Activated CD4-positive, alpha-beta T cell treated with anti-CD3 and anti-CD28 coated beads, Interleukin-2, amount 50 U/mL, for 16 hours (primary cell): ENCODE measurements around the gene SGO1.
A peak's percentile ranks its signal among the peaks of the same experiment; 100 is the strongest.
"Not testable (repeated sequence)": the region's sequence is repeated elsewhere in the genome, so short reads cannot be mapped to it uniquely, and the experiment has no call there.

Experiments used
- DNase-seq: peaks from one replicate; pipeline ENCODE4 v3.0.0-alpha.2; 2020

The SGO1 gene

GRCh38 chr3:20185679-20186599 lies at the start of gene SGO1:
Gene SGO1 (minus strand): TSS chr3:20186206. CDS start chr3:20184027, 2,179 bp downstream.
- DNase-seq: peak; percentile 99

DNA sequence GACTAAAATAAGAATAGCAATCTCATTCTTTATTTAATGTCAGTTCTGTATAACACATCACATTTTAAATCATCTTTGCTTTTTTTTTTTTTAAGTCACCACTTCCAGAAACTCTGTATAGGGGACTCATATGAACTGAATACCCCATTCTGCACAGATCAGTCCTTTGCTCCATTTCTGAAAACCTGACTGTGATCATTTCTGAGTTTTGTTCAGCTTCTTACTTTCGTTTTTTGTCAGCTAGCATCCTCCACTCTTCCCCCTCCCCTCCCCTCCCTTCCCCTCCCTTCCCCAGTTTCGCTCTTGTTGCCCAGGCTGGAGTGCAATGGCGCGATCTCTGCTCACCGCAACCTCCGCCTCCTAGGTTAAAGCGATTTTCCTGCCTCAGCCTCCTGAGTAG lies 49.8 kb upstream of the SGO1 start:
- peak; percentile 46 for DNase-seq

DNA sequence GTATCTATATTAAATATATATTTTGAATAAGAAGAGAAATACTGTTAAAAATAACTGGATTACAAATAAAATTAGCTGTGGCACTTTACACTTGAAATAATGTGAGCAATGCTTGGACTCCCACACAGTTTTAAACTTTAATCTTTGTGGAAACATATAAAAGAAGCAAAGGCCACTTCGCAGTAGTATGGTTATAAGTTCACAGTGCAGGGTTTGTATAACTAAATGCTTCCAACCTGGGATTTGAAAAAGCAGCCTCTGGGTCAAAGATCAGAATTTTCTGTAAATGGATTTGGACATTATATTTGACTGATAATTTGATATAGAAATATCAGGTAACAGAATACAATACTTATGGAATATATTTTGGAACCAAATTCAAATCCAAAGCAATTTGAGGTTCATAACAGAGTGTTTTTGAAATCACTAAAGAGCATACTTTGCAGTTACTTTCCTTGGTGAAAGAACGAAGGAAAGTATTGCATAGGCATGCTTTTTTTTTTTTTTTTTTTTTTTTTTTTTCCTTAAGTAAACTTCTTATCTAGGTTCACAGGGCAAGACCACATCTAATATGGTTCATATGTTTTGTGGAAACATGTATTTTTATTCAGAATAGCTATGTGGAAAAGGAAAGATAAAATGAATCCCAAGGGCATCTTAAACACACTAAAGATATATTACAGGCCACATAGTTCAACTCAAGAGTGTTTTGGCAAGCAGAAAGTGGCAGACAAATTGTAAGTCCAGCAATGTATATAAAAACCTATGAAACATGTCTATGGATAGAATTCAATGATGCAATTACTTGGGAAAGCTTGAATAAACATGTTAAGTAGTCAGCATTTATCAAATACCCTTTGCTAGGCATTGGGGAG lies 47.1 kb upstream of the SGO1 start:
- DNase-seq: no peak

DNA sequence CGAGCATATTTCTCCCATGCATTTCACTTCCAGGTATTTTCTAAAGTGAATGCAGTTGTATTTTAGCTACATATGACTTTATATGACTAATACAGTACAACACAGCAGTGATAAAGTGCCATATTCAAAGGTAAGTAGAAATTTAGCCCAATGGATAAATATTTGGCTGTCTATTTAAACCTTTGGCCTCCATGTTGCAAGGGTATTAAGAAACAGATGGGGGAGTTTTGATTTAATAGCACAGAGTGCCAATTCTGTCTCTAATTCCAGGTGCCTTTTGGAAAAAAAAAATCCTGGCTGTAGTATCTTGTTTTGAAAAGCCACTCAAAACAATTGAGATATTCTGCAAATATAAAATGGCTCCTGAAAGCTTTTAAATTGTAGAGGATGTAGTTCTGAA lies 44.9 kb upstream of the SGO1 start:
- no peak for DNase-seq

- DNase-seq: no peak
These were observed 39.8 kb upstream of the SGO1 start for GRCh38 chr3:20225769-20226168.

- DNase-seq: no peak
These were observed 36.3 kb upstream of the SGO1 start for GRCh38 chr3:20222274-20222673.

DNA sequence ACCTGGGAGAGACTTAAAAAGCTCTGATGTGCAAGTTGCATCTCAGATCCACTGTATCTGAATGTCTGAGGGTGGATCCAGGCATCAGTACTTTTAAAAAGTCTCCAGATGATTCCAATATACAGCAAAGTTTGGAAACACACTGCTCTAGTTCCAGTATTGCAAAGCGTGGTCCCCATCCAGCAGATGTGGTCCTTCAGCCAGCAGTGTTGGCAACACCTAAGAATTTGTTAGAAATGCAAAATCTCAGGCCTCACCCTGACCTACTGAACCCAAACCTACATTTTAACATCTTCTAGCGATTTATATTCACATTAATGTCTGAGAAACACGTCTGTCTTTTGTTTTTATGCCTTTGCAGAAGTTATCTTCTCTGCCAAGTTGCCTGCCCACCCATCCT lies 32.2 kb upstream of the SGO1 start:
- DNase-seq: no peak

- DNase-seq: no peak
These were observed 29.6 kb upstream of the SGO1 start for GRCh38 chr3:20215636-20216035.

DNA sequence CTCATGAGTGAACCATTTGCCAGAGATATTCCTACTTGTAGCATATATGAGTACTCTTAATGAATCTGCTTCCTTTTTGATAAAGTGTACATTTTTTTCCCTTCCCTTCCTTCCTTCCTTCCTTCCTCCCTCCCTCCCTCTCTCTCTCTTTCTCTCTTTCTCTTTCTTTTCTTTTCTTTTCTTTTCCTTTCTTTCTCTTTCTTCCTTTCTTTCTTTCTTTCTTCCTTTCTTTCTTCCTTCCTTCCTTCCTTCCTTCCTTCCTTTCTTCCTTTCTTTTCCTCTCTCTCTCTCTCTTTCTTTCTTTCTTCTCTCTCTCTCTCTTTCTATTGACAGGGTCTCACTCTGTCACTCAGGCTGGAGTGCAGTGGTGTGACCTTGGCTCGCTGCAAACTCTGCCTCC lies 27.5 kb upstream of the SGO1 start:
- not testable (repeated sequence) for DNase-seq

GRCh38 chr3:20207945-20208344 lies 21.9 kb upstream of the SGO1 start:
- not testable (repeated sequence) for DNase-seq

DNA sequence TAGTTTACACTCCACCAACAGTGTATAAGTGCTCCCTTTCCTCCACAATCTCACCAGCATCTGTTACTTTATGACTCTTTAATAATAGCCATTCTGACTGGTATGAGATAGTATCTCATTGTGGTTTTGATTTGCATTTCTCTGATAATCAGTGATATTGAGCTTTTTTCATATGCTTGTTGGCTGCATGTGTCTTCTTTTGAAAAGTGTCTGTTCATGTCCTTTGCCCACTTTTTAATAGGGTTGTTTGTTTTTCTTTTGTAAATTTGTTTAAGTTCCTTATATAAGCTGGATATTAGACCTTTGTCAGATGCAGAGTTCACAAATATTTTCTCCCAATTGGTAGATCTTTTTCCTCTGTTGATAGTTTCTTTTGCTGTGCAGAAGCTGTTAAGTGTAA lies 19.9 kb upstream of the SGO1 start:
- not testable (repeated sequence) for DNase-seq

DNA sequence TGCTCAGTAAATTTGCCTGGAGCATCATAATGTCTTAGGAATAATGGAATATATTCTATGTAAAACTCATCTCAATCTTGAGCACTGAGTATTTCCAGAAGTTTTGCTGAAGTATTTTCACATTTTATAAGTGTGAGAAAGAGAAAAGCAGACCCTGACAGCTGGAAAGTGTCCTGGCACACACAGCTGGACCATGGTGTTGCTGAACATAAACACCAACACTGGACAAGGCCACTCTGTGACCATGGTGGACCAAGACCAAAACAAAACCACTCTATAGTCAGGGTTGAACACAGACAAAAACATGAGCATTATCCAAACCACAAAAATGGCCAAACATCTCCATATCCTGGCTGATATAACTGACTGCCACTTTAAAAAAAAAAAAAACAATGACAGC lies 15.1 kb upstream of the SGO1 start:
- no peak for DNase-seq

DNA sequence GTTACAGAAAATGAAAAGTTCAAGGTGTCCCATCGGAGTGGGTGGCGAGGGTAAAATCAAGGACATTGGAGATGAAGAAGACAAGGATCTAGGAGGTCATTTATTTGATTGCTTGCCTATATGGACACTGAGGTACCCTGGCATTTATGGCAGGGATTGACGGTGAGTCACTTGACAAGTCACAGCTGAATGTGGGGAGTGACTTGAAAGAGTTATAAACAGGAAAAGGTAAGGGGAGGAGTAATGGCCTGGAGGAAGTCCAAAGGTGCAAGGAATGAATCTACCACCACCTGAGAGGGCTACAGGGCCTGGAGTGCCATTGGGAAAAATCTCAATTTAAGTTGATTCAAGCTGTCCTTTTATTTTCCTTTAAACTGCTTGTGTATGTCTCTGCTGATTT lies 11.8 kb upstream of the SGO1 start:
- no peak for DNase-seq

- no peak for DNase-seq
These were observed 8.9 kb upstream of the SGO1 start for GRCh38 chr3:20194793-20195460.

DNA sequence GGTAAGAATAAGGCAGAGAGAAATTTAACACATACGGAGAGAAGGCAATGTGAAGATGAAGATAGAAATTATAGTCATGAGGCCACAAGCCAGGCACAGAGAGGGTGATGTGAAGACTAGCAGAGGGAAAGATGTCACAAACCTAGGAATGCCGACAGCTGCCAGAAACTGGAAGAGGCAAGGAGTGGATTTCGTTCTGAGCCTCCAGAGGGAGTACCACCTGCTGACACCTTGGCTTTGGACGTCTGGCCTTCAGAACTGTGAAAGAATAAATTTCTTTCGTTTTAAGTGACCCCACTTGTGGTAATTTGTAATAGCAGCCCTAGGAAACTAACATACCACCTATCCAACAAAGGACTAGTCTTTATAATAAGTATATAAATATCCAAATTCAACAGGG lies 5.0 kb upstream of the SGO1 start:
- DNase-seq: no peak

GRCh38 chr3:20186600-20187004 lies 596 bp upstream of the SGO1 start:
- no peak for DNase-seq

DNA sequence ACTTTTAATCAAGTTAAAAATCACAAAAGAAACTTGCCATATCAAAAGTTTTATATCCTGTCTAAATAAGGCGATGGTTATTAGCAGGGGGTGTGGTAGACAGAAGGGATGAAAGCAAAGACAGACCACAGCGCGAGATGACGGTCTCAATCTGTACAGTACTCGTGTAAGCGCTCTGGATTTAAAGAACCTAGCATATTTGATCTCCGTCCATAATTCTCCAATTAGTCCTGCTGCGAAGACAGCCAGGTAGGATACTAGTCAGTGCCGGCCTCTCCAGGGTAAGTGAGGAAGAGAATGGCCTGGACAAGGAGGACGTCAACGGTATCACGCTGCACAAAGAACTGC lies 701 bp downstream of the SGO1 start:
- DNase-seq: peak; percentile 28

GRCh38 chr3:20182206-20182605 lies 3.8 kb downstream of the SGO1 start:
- DNase-seq: no peak

DNA sequence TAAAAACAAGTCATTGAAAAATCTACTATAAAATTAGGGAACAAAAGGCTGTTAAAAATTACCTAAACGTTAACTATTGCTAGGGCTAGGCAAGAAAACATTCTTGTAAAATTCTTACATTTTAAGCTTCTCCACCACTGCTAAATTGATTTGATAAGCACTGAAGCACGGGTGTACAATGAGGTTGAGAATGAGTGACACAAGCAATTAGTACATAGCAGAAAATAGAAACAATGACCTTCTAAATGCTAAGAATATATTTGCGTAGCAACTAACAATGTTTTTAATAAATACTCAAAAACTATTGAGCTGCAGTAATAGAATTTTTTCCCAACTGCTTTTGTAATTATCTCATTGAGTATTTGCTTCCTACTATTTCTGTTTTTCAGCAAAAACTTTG lies 4.7 kb downstream of the SGO1 start:
- no peak for DNase-seq

- no peak for DNase-seq
These were observed 12.1 kb downstream of the SGO1 start for GRCh38 chr3:20173844-20174410.

DNA sequence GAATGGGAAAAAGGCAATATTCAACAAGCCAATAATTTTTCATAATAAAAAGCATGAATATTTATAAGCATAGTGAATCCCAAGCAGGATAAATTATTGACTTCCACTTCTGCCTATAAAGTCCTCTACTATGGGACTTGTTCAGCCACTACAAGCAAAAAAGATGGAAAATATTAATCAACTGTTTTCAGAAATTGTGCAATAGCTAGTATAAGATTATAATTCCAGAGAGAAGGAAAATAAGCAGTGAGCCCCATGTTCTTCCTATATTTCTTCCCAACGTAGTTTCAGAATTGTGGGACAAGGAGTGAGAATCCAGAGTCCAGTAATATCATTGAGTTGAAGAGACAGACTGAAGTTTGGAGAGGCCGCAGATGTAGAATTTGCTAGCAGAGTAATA lies 24.3 kb downstream of the SGO1 start:
- no peak for DNase-seq

DNA sequence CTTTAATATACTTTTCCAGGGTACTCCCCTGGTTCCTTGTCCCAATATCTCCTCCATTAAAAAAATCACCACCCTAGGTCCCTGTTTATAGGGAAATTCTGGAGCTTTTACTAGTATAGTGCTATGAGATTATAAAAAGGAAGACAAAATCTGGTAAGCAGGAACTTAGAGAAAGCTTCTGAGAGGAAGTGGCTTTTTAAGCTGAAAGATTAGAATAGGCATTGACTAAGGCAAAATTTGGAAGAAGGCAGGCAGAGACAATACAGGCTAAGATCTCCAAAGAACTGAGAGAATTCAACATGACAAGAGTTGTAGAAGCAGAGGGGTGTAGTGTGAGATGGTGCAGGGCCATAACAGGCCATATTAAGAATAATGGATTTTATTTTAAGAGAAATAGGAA lies 25.8 kb downstream of the SGO1 start:
- no peak for DNase-seq

DNA sequence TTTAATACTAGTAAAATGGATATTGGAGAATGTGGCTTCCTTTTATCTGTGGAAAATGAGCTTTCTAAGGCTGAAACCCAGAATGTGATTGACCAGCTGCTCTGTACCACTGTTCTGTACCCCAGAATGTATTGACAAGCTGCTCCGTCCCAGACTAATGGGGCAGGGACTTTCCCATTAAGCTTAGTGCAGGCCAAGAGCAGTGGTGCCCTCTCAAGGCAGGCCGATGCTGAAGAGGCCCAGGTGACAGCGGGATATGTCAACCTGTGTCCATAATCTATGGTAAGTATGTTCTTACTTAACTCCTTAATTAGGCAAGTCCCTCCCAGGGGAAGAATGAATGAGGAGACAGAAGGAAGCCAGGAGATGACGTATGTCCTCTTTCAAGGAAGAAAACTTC lies 31.1 kb downstream of the SGO1 start:
- no peak for DNase-seq
